HG03097 (cell line): ENCODE measurements around the gene FILIP1L.

Experiments used
- ATAC-seq: cut with Tn5 transposase; IDR thresholded peaks from one replicate; pipeline ENCODE4 v1.9.1; 2021; ENCODE audit not compliant: unreplicated experiment, low FRiP score

FILIP1L gene

DNA sequence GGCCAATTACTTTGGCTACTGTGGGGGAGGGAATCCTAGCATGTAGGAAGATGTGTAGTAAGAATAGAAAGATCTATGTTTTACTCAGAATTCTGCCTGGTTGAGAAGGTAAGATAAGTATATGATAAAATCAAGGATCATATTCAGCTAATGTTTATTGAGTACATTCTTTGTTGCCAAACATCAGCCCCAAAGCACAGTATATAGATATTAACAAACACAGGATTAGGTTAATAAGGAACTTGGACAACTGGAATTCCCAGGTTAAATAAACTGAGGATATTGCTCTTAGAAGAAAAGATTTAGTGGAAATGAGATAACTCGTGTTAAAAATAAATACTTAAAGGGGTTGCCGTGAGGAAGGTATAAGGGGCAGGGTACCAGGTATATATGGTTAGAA is 129.6 kb downstream of the FILIP1L start:
- ATAC-seq = no peak

DNA sequence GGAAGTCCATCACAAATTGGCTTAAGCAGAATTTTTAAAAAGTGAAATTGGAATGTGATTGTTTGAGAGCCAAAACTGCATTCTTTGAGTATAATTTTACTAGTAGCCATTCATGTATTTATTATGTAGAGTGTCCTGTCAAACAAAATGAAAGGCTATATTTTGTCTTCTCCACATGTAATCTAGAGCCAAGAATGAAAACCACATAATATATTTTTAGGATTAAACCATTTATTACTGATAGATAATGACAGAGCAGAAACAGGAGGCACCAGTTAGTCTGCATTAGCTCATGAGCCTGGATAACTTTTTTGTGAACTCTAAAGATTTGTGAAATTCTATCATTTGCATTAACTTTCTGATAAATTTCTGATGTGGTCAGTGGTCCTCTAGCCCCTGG is 130.2 kb downstream of the FILIP1L start:
- no peak for ATAC-seq

DNA sequence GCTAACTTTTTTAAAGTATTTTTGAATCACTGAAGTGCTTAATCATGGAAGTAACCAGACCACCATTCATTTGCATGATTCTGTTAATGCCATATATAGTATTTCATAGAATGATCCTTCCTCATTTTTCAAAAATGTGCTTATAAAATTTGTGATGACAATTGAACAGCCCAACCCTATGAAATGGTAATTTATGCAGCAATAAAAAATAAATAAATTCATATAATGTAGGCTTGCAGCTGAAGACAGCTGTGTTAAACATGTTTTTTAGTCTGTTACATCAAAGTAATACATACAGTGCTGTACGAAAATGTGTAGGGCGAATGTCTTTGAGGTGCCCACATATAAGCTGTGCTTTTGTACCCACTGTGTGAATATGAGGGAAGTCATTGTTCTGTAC is 131.7 kb downstream of the FILIP1L start:
- ATAC-seq = no peak

DNA sequence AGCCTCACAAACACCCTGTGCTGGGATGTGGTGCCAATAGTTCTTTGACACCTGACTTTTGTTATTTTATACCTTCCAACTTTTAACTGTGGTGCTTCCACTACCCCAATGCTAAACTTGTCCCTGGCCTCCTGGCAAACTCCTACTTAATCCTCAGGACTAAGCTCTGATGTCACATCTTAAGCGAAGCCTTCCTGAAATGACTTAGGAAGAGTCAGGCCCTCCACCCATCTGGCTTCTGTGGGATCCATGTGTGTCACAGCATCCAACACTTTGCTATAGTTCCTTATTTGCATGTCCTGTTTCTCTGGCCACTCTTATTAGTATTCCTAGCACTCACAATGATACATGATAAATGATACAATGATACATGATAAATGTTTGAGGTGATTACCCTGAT is 133.2 kb downstream of the FILIP1L start:
- no peak for ATAC-seq

DNA sequence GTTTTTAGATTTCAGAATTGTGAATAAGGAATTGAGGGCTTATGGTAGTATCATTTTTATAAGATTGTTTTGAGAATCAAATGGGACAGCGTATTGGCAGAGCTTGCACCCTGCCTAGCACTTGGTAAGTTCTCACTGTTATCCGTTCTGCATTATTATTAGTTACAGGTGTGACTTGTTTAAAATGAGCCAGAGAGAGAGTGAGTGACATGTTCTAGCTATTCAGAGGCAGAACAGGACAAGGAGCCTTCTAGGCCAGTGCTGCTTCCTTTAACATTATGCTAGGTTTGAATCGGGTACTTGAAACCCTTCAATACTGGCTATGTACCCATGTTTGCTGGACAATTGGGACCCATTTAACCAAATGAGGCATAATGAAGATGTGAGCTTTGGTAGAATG is 133.7 kb downstream of the FILIP1L start:
- no peak for ATAC-seq

DNA sequence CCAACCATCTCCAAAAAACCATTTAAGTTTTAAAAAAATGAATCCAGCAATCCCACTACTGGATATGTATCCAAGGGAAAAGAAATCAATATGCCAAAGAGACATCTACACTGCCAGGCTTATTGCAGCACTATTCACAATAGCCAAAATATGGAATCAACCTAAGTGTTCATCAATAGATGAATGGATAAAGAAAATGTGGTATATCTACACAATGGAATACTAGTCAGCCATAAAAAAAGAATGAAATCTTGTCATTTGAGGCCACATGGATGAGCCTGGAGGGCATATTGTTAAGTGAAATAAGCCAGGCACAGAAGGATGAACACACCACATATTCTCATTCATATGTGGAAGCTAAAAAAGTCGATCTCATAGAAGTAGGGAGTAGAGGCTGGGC is 136.1 kb downstream of the FILIP1L start:
- no peak for ATAC-seq

DNA sequence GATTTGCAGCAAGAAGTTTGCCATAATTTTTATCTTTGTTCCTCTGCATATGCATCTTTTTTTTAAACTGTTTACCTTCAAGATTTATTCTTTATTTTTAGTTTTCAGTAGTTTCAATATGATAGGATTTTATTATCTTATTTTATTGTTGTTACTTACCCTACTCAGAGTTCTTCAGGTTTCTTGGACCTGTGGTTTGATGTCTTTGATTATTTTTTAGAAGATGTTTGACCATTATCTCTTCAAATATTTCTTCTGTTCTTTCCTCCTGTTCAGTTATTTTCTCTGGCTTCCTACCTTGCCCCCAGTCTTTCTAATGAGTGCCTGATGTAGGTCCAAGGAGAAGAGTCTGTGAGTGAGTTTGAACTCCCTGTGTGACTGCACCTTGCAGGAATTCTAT is 137.7 kb downstream of the FILIP1L start:
- ATAC-seq = no peak

DNA sequence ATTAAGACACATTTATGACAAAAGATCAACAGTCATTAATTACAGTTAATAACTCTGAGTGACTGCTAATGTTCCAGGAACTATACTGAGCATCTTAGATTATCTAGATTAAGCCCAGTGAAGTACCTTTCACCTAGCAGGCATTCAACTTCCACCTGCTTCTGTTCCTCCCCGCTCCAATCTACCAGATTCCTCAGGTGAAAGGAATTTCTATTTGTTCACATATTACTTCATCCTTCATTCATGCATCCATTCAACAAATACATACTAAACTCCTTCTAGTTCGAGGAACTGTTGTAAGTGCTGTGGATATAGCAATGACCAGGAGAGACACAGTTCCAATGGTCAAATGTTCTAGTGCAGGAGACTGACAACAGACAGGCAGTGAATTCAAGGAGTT is 139.3 kb downstream of the FILIP1L start:
- ATAC-seq = no peak

DNA sequence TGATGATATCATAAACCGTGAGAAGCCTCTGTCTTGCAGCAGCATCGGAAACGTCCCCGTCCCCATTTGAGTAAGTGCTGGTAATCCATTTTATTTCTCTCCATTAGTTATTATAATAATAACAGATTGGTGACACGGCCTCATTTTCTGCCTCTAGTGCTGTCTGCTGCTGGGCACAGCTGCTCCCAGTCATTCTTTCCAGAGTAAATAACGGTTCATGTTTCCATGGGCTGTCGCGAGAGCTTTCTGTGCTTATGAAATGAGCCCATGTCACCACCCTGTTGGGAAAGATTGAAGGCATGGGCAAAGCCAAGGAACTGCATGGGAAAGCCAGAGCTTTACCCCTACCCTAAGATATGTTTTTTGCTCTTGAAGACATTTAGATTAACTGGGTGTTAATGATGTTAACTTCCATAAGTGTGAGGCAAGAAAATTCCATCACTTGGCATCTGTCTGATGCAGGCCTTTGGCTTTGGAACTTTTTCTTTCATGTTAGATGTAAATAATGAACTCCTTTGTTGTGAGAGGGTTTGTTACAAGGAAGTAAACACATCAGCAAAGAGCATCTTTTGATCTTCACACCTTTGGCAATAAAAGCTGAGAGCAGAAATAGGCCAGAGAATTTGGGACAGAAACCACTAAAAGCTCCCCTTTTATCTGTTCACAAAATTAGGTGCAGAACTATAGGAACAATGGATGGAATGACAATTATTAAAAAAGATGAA is 141.8 kb downstream of the FILIP1L start:
- no peak for ATAC-seq

DNA sequence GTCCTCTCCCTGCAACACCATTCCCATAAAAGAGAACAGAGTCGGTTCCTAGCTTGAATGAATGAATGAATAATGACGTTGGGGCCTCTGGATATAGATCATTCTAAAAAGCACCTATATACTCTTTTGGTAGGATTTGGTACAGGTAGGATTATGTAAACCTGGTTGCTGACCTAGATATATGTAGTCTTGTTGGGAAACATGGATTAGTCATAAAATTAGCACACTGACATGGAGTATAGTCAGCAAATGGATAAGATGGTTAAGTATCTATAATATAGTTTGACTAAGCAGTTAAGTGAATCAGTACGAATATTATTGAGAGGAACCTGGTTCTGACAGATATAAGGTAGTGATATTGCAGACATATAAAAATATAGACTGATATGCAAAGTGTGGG is 142.5 kb downstream of the FILIP1L start:
- ATAC-seq = no peak

DNA sequence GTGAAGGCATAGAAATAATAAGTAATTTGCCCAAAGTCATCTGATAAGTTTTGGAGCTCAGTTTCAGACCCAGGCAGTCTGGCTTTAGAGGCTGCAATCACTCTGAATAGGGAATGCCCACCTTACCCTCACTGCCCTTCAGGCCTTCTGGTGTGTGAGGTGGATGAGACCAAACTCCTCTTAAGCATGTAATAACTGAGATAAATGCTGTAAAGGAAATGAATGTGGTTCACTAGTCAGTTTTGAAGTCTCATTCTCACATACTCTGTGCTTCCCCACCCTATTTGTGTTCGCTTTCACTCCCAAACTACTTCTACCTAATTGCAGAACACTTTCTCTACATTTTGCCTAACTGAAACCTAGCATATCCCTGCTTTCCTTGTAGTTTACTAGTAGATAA is 144.1 kb downstream of the FILIP1L start:
- peak; percentile 97 for ATAC-seq

DNA sequence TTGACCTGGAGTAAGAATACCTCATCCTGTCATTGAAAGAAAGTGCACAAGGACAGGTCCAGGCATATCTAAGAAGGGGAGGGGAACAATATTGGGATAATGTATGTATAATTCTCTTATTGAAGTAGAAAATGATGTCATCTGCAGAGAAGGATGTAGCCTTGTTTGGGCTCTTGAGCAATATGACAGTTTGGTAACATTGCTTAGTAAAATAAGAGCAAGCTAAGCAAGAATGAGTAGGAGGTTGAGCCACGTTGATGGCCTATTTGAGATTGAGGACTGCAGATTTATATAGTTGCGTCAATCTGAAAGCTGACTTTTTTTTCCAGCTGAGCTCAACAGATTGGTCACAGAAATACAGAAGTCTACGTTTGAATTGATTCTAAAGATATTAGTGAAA is 145.2 kb downstream of the FILIP1L start:
- ATAC-seq = no peak

DNA sequence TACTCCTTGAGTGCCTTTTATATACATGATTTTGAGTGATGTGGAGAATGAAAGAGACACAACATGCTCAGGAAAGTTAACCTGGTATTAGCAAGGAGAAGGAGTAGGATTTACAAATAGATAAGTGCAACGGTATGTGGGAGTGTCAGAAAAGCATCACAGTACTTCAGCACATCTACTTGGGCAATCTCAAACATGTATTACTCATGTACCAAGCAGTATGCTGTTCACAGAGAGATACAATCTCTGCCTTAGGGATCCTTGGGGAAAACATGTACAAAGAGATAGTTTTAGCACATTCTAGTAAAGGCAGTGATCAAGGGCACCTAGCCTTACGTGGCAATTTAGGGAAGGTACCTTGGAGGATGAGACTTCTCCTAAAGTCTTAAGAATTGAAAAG is 146.5 kb downstream of the FILIP1L start:
- no peak for ATAC-seq

DNA sequence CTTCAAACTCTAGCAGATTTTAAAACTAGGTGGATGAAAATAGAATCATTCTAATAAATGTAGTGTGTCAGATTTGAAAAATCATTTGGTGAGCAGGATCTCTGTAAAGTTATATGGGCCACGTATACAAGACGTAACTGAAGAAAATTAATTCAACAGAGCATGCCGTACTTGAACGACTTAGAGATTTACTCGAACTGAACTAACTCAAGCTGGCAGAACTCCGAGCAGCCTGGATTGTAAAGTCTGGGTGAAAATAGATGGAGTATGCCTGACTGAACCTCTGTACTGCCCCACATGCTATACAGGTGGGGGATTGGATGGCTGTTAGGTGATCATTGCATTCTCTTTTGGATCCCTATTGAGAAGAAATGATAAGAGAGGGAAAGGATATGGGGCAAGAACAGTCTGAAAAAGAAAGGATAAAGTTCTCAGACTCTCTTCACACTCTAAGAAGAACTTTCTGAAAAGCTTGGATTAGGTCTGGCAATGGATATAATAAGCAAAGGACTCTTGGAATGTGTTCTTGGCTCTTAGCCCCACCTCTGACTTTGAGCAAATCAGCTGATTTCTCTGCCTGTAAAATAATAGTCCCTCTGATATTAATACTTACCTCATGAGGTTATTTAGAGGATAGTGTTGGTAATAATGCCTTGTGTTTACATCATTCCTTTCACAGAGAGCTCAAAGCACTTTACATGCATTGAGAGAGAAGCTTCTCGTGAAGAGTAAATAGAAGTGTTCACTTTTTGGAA is 147.5 kb downstream of the FILIP1L start:
- no peak for ATAC-seq

DNA sequence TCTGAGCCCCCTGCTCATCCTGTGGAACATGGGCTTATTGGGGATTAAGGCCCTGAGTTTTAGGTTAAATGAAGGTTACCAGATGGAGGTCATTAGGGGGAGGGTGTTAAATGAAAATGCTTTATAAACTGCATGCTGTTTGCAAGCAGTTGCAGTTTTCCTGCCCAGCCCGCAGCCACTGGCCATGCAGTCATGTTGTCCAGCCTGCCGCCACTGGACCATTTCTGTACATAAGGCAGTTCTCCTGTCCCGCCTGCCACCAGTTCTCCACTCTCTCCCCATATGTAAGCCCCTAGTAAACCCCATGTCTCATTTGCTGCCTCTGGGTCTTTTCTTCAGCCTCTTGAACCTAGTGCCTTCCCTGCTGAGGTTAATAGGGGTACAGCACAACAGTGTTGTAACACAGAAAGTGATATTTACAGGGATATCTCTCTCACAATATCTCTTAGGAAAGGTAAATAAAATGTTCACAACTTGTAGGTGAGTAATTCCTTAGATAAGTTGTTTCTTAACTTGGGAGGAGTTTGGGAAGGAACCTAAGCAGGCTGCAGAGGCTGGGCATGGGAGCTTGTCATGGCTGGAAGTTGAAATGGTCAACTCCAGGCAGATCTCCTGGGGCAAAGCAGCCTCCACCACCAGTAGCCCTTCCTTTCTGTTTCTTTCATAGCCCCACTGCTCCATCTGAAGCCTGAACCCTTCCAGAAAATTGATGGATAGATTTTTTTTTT is 148.5 kb downstream of the FILIP1L start:
- ATAC-seq = no peak

DNA sequence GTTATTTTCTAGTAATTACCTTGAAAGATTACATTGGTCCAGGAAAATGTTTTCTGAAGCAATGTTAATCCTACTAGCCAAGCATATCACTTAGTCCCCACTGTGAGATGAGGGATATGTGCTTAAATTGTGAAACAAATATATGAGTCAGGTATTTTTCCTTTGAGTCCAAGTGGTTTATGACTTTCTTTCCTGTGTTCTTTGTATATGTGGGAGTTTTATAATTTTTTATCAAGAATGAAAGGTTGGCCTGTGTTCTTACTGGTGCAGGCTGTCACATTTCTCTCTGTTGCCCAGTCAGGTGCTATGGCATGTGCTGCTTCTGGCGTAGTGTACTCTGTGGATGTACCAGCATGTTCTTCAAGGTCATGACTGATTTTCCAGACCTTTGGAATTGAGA is 149.2 kb downstream of the FILIP1L start:
- ATAC-seq = no peak

DNA sequence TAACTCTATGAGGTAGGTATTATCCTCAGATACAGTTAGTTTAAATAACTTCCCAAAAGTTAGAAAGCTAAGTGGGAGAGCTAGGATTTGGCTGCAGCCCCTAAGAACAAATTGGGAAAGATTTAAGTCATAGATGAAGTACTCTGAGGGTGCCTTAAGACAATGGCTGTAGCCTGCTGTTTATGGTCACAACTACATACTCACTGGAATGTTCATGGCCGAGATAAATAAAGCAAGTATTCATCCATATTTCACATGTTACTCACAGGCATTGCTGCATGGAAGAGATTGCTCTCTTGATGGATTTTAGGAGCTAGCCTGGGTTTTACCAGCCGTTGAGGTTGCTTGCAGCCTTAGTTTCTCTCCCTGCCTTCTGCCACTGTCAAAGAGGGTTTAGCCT is 151.6 kb downstream of the FILIP1L start:
- ATAC-seq = no peak

DNA sequence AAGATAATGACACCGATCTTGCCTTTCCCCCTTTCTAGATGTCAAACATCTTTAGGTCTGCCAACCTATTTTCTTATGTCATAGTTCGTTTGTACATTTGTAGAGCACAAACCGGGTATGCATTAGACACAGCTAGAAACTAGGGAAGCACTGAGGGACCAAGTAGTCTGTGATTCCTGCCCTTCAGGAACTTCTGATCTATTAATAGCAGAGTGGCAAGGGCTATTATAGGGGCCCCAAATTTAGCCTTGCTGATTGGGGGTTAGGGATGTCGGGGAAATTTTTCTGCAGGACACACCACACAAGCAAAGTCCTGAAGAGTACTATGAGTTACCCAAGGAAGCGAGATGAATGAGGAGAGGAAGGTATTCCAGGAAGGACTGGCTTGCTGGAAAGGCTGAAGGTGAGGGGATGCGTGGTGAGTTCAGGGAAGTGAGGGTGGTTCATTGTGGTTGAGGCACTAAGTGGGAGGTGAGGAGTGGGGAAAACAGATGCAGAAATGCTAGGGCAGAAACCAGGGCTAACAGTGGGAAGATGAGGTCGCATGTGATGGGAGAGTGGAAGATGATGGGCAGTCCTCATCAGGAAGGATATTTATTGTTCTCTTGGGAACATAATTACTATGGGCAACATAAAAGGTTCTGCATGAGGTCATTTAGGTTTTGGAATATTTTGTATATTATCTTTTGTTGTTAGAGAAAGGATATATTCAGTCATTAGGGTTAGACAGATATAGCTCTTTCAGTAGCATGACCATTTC is 152.4 kb downstream of the FILIP1L start:
- ATAC-seq = no peak

DNA sequence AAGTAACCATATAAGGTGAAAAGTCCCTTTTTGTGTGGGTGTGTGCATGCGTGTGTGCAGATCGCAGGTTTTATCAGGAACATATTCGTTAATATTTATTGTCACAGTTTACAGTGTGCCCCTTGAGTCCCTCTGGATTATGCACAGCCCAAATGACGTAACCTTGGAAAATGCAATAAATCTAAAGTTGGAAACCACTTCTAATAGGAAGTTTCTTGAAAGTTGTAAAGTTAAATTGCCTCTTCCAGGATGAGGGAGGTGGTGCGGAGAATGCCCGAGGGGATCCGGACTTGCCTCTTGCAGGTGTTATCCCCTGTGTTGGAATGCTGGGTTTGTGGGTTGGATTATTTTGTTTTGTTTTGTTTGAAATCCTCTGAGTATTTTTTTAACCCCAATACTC is 153.4 kb downstream of the FILIP1L start:
- ATAC-seq = no peak

DNA sequence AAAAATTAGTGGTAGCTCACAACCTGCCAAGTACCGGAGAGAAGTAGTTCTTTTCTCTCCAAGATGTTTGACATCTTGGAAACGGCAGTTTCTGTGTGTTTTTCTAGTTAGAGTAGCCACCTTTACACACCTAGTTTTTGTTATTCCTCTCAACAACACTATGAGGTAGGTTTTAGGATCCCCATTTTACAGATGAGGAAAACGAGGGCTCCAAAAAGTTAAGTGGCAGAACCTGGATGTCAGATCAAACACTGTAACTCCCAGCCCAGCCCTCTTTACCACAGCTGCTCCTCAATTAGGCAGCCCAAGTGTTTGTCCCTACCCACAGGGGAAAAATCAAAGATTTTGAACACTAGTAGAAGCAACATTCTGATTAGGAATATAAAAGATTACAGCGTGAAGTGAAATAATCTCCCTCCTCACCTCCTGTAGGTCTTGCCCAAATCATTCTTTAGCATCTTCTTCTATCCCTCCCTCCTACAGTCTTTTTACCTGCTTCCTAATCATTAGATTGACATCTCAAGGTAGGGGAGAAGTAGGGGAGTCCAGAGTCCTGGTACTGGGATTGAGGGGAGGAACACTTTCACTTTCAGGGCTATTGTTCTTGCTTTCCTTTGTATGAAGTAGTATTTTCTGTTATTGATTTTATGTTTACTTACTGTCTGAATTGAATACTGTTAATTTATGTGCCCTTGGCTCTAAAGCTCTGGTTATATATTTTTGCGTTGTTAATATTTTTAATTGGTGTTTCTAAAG is 154.0 kb downstream of the FILIP1L start:
- ATAC-seq = no peak
